HT1080 (cell line): Measurements from ENCODE around the gene TGM2. TPM values are rescaled to one million over a fixed set of nuclear protein-coding genes. Genes with fewer than 3 reads are reported as not detected.
A peak's percentile ranks its signal among the peaks of the same experiment; 100 is the strongest.

Experiments
- DNase-seq: peaks from one replicate; pipeline ENCODE4 v3.0.0-alpha.2; 2015; ENCODE audit warnings: low read depth
- total RNA-seq: library from RNA; depleted of rRNA; stranded (reverse); fragments of >200 nt; shearing (Covaris generic); gene quantifications from 2 replicates; pipeline ENCODE4 v1.2.3, GENCODE V29; 2014

Gene TGM2
- total RNA-seq, 1 experiment from 2014 or later: 146 TPM

DNA sequence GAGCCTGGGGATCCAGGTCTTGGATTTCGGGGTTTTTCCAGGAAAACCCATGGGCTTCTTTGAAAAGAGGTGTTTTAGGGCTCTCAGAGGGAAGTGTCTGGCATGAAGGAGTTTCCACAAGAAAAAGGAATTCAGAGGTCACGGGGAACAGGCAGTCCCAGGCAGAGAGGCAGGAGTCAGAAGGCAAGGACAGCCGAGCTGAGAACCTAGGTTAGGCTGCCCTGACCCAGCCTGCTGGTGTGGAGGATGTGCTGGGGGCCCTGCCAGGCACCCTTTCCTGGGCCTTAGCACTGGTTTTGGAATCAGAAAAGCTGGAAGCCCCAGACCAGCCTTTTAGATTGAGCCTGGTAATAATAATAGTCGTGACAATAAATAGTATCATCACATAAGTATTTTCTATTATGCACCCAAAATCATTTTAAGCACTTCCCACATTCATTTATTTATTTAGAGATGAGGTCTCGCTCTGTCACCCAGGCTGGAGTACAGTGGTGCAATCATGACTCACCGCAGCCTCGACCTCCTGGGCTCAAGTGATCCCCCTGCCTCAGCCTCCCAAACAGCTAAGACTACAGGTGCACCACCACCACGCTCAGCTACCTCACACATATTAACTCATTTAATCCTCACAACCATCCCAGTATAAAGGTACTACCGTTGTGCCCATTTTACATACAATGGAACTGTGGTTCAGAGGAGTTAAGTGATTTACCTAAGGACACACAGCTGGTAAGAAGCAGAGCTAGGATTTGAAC is 19.9 kb downstream of the TGM2 start:
- DNase-seq: peak; percentile 66

DNA sequence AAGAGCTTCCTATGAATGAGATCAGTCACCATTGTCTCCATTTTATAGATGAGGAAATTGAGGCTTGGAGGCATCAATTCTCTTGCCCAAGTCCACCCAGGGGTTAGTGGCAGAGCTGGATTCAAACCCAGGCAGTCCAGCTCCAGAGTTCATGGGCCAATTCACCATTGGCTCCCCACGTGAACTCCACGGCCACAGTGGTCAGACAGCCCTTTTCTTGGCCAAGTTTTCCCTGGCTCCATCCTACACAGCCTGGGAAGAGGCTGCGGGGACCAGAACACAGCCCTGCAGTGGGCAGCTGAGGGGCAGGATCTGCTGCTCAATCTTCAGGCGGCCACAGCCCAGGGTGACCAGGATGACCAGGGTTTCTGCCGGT is 20.5 kb downstream of the TGM2 start:
- no peak for DNase-seq

DNA sequence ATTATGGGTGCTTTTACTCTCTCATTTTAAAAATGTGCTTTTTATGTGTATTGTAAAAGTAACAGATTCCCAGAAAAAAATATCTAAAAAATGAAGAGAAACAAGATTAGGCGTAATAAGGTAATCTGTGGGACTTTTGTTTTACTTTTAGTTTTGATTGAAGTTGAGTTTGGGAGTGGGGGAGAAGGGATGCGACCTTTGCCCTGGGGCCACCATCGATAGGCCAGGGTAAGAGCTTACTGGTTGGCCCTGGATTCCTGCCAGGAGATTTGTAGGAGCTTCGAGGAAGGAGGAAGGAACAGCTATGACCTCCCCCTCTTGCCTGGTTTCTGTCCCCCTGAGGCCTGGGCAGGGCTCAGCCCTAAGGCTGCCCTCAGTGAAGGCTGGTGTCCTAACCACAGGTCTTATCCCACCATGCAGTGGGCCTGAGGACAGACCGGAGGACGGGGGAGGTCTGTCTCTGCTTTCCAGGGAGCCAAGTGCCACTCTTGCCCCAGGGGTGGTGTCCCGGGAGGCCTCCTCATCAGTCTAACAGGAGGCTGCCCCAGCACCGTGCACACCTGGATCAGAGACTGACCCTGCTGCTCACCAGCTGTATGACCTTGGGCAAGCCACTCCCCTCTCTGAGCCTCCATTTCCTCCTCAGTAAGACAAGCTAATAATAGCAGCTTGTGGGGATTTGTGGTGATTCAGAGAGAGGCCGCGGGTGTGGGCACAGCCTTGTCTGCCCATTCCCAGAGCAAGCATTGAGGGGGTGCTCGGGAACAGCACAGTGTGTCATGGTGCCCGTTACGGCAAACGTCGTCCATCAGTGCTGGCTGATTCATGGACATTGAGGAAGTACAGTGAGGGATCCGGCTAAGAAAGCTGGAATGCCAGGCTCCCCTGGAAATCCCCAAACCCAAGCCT is 21.2 kb downstream of the TGM2 start:
- DNase-seq: peak; percentile 98

DNA sequence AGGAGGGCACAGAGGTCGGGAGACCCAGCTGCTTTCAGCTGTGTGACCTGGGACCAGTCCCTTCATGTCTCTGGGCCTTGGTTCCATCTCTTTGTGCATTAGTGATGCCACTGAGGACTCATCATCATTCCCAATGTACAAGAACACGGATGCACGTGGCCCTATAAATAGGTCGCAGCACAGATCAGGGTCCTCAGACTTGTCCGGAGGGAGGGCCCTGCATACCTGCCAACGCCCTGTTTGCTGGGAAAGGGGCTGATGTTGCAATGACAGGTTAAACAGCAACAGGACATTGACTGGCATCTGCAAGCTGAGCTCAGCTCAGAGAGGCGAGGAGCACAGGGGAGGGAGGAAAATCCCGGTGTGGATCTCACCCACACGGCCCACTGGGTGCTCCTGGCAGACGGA is 21.8 kb downstream of the TGM2 start:
- no peak for DNase-seq

DNA sequence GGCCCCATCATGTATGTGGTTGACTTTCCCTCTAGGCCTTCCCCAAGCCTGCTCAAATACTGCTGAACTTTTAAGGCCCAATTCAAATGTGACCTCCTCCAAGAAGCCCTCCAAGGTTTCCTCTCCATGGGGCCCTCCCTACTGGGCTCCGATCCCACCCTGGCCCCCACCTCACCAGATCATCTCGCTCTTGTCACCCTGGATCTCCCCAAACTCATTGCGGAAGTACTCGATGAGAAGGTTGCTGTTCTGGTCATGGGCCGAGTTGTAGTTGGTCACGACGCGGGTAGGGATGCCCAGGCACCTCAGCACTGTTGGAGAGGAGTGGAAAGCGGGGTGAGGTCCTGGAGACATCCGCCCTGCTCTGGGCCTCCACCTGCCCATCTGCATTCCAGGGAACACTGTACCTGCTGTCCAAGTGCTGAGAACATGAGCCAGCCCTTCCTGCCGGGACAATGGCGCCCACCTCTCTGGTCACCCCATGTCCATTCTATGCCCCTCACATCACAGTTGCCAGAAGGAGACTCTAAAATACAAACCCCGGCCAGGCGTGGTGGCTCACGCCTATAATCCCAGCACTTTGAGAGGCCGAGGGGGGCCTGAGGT is 23.1 kb downstream of the TGM2 start:
- DNase-seq: no peak

DNA sequence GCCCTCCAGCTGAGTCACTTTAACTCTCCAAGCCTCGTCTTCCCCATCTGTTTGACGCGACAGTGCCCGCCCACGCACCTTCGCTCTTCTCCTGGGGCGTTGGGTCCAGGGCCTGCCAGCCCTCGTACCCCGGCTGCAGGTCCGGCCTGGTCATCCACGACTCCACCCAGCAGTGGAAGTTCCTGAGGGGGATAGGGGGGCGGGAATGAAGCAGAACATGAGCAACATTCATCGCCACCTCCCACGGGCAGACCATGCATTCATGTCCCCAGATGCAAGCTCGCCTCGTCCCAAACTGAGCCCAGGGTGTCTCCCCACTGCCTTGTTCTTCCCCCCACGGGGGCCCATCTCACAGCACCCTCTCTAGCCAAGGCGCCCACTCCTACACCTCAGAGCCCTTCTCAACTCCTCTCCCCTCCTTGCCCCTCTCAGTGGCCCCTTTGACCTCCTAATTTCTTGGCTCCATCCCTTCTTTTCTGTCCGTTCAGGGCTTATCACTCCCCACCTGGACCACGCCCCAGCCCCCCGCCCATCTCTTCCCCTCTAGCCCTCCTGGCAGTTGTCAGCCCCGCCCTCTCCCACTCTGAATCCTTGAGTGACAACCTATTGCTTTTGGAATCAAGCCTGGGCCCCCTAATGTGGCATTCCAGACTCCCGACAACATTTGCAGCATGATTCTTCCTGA is 23.7 kb downstream of the TGM2 start:
- DNase-seq: no peak

DNA sequence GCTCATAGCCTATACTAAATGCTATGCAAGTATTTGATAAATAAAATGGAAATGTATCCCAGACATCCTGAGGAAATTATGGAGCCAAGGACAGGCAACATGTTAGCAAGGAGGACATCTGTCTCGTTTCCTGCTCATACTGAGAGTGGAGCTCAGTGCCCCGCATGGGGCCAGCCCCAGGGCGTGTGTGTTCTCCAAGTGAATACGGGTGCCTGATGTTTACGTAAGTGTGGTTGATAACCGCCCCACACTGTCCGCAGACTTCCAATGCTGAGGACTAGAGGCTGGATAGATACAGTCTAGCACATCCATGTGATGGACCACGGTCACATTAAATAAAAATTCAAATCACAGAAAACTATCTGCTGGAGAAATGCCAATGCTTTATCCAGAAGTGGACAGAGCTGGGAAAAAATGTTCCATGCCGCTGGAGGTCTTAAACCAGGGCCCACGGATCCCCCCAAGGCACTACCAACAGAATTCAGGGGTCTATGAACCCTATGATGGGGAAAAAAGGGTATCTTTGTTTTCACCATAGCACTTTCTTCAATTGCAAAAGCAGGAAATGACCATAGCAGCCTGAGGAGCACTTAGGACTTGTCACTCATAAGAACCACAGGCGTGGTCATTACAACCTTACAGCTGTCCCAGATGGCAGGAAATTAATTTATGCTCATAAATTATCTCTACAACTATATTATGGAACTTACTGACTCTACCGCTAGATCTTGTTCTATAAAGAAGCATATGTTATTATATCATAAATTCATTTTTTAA is 24.9 kb downstream of the TGM2 start:
- no peak for DNase-seq

DNA sequence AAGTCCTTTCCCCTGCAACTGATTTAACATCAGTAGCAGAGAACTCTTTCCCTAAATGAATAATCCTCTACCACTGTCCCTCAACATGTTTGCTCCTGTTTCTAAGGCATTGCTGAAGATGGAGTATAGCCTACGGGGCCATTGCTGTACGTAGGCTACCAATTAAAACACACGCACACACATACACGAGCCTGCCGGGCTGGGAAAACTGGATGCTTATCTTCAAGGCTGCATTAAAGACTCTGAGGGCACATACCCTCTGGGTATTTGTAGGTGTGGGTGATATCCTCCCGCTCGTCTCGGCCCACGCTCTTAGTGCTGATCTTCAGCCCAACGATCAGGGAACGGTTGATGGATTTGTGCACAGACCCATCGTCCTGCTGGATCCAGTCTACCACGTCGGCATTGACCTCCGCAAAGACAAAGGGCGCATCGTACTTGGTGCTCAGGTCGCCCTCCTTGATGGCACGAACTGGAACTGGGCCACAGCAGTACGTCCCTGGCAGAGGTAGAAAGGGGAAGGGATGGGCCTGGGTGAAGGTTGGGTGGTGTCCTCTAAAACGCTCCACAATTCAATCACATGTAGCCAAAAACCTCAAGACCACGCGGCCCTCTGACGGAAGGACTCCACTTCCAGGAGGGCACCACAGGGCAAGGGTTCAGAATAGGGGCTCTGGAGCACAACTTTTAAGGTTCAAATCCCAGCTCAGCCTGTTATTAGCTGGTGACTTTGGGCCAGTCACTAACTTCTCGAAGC is 25.7 kb downstream of the TGM2 start:
- DNase-seq: no peak

DNA sequence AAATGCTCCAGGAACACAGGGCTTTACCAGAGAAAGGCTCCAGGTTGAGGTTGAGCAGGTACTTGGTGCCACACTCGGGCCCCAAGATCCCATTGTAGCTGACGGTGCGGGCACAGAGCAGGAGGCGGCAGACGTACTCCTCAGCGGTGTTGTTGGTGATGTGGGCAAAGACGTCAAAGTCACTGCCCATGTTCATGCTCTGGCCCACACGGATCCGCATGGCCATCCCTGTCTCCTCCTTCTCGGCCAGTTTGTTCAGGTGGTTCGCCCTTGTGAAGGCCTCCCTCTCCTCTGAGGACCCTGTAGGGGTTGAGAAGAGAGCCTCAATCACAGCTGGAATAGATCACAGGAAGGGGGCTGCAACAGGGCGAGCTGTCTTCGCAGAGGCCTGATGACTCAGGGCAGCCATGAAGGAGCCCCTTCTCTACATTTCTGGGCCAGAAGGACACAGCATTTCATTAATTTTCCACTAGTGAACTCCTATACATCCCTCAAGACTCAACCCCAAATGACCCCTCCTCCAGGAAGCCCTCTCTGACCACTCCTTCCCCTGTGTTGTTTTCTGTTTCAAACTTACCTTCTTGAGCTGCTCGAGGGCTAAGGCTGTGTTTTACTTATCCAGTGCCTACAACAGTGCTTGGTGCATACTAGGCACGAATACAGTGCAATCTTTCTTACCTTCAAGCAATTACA is 26.8 kb downstream of the TGM2 start:
- DNase-seq: no peak

DNA sequence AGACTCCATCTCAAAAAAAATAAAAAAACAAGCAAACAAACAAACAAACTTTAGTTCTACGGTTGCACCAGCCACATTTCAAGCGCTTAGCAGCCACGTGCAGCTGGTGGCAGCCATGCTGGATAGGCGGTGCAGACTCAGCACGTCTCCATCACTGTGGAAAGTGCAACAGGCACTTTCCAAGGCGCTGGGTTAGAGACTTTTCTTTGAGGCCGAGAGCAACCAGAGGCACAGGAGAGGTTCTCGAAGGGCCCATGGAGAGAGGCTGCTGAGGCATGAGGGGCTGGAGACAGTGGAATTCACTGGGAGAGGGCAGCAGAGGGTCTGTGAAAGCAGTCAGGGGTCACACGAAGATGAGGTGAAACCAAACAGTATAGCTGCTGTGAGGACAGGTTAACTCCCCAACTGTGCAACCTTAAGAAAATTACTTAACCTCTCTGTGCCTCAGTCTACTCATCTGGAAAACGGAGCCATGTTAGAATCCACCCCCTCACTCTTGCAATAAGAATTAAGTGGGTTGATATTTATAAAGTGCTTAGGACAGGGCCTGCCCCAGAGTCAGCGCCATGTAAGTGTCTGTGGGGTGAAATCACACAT is 27.5 kb downstream of the TGM2 start:
- DNase-seq: no peak

DNA sequence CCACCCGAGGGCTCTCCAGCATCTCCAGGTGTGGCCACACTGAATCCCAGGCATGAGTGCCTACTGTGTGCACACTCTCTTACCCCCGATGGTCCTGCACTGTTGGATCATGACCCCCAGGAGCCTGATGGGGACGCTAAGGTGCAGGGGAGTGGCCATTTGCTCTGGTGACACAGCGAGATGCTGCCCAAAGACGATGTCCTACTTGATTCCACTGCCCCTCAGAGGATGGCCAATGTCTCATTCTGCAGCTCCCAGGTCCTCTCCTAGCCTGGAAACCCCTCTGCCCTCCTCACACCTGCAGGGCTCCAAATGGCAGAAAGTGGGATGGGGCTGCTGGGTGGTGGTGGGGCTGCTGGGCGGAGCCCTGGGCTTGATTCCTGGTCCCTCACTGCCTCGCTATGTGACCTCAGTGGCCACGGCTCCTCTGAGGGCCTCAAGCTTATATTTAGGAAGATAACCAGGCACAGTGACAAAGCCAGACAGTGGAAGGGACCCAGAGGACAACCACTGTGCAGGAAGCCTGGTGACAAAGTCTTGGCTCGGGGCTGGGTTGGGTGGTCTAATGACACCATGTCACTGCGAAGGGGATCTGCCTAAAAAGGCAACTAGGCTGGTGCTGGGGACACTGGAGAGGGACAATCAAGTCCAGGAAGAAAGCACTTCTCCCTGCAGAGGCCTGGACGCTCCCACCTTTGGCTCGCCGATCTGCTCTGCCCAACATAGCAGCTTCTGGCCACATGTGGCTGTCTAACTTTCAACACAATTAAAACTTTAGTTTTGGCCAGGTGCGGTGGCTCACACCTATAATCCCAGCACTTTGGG is 28.4 kb downstream of the TGM2 start:
- no peak for DNase-seq

DNA sequence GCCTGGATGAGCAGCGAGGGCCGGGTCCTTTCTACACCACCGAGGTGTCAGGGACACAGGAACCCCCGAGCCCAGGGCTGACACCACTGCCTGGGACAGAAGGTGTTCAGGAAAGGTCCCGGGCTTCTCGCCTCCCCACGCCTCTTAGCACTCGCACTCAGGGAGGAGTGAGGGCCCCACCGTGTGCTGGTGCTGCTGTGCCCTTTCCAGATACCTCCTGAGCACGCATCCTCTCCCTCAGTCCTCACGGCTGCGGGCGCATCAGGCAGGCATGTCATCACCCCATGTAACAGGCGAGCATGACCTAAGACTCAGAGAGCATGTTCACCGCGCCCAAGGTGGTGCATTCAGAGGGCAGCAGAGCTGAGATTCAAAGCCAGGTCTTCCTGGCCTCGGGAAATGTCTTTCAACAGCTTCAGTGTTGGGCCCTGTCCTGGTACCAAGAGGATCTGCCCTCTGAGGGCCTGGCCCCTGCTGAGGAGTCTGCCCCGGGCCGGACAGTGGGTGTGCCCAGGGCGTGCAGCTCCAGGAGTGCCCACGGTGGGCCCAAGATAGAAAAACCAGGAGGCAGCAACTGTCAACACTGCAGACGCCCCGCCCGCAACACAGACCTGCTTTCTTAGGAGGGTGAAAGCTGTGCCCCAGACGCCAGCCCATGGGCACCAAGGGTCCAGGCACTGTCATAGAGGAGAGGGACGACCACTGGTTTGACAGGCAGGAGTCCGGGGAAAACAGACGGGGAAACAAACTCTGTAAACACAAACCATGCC is 29.2 kb downstream of the TGM2 start:
- no peak for DNase-seq

DNA sequence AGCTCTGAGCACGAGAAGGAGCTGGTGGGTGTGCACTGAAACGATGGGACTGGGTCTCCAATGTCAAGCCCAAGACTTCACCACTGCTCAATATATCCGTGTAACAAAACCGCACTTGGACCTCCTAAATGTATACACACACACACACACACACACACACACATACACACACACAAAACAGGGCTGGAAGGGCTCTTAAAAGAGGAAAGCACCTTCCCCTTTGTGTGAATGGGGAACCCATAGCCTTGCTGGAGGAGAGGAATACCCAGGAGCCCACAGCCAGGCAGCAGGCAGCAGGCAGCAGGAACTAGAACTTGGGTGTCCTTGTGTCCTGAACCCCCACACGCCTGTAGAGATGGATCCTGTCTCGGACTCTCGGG is 29.8 kb downstream of the TGM2 start:
- no peak for DNase-seq

DNA sequence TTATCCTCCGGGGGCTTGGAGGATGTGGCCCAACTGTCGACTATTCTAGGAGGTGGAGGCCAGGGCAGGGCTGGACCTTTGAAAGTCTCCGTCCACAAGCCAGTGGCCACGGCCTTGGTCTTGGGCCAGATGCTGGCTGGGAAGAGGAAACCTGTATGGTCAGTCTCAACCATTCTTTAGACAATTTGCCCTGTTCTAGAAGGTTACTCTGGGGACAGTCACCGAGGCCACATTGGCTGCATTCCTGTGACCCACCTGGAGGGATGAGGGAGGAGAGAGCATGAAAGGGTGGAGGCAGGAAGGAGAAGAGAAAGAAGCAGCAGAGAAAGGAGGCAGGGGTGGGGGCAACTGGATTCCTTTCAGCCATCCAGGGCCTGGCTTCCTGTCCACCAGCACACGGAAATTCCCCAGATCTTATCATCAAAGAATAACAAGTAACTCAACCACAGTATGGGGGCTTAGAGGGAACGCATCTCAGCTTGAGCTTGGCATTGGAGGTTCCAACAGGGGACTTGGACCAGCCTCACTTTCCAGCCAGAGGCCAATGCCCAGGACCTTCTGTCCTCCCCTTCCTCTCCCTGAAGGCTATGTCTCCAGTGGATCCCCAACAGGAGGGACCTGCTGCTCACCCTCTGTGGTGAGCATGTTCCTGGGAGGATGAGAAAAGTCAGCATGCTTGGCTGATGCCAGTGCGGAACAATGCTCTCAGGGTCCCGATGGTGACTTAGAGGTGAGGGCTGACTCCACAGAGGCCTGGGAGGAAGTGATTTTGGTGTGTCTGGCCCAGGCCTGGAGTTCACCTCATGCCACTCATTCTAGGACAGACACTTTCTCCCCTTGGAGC is 30.4 kb downstream of the TGM2 start:
- DNase-seq: peak; percentile 89

DNA sequence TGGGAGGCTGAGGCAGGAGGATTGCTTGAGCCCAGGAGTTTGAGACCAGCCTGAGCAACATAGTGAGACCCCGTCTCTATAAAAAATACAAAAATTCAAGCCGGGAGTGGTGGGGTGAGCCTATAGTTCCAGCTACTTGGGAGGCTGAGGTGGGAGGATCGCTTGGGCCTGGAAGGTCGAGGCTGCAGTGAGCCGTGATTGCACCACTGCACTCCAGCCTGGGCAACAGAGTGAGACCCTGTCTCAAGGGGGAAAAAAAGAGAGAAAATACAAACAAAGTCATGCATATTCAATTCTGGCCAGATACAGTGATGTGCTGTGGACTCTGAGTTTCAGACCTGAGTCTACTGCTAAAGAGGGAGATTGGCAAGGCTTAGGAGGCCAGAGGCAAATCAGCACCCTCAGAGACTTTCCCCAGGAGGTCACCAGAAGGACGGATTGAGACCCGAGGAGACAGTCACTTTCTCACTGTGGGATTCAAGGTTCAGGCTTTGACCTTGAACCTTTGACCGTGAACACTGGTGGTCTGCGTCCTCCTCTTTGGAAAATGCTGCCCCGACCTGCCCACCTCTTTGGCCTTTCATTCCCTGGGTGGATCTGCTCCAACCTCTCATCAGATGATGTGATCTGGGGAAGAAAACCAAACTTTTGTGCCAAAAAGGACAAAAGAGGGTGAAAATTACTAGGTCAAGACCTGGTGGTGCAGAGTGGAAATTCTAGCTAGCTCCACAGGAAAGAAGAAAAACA is 31.2 kb downstream of the TGM2 start:
- DNase-seq: no peak
